ENCODE measurements around the gene TTC23.

DNA sequence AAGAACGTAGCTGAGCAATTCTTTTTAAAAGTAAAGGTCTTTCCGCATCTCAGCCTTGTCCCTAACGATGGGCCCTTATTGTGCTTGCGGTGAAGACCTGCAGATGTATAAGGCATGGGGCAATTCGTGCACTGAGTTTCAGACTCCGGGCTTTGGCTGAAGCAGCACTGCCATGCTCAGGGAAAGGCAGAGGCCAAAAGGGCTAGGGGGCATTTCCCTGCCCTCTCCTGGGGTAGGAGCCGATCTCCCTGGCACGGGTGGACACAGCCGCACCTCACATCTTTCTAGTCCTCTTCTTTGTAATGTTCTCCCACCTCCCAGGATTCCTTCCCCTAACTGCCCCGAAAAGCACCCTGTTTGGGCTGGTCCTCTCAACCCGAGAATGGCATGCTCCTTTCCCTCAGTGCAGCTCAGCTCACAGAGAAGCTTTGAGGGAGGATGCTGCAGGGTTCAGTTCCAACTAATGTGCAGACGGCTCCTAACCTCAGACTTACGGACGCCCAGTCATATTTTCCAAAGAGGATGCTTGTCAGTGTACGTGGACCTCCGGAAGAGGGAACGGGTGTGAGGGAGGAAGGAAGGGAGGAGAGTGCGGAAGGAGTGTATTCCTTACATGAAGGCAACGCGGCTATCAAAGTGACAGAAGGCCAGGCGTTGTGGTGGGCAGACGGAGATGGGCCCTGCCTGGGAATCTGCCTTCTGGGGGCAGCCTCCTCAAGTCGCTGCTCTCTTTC lies 83.3 kb downstream of the TTC23 start:
- no peak for TF ChIP-seq EP300 (IDR thresholded peaks at IDR 0.05; ENCODE audit: low read length)
- no peak for TF ChIP-seq TRIM24 (IDR thresholded peaks at IDR 0.05)
- TF ChIP-seq ZNF3 (CRISPR knock-in tag; IDR thresholded peaks at IDR 0.05), result no peak

Data from K562 (cell line).